PC-3 (cell line): ENCODE results near the gene TMEFF1.

Experiments
- EZH2phosphoT487 ChIP-seq: fragments of 300-600 bp; sonication (generic); IDR thresholded peaks from 2 replicates; pipeline ENCODE4 v1.6.1; 2018; ENCODE audit warnings: mild to moderate bottlenecking, antibody characterized with exemption, low read length, borderline replicate concordance
- TF ChIP-seq, protein P1 (sequence below): fragments of 300-600 bp; sonication (generic); conservative IDR thresholded peaks from 2 replicates; pipeline ENCODE4 v1.5.1; 2017; ENCODE audit warnings: antibody characterized with exemption, low read depth, mild to moderate bottlenecking, low read length

DNA sequence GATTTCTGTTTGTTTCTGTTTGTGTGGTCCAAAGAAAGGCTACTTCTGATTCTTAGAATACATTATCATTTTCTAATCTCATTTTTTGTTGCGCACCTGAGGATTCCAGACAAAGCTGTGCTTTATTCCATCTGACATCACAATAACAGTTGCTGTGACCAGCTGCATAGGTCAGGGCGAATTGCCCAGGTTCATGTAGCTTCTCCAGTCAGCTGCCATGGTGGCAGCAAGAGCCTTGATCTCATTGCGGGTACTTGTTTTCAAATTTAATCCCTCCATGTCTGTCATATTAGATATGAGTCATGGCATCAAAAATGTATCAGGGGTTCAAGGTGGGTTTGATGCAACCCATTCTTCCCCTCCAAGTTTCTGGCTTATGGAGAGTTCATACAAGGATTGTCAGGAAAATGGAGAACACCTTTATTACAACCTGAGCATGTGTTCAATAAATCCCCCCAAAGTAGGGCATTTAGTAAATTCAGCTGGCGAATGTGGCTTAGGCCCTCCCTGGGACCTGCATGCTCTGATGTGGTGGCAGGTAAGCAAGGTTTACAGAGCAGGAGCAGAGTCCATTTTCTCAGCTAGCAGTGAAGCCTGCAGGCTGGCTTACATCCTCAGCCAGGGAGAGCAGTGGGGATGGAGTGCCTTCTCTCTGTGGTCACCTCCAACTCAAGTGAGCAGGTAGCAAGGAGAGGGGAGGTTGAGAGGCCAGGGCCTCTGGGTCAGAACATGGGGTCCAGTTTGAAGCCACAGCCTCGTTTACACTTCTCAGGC, 118.9 kb downstream of the TMEFF1 start:
- TF ChIP-seq, protein P1, sequence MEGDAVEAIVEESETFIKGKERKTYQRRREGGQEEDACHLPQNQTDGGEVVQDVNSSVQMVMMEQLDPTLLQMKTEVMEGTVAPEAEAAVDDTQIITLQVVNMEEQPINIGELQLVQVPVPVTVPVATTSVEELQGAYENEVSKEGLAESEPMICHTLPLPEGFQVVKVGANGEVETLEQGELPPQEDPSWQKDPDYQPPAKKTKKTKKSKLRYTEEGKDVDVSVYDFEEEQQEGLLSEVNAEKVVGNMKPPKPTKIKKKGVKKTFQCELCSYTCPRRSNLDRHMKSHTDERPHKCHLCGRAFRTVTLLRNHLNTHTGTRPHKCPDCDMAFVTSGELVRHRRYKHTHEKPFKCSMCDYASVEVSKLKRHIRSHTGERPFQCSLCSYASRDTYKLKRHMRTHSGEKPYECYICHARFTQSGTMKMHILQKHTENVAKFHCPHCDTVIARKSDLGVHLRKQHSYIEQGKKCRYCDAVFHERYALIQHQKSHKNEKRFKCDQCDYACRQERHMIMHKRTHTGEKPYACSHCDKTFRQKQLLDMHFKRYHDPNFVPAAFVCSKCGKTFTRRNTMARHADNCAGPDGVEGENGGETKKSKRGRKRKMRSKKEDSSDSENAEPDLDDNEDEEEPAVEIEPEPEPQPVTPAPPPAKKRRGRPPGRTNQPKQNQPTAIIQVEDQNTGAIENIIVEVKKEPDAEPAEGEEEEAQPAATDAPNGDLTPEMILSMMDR, result no peak
- no peak for TF ChIP-seq EZH2phosphoT487
